T-helper 9 cell (primary cell): Measurements from ENCODE around the gene L3MBTL4.
"Not testable (repeated sequence)": the region's sequence is repeated elsewhere in the genome, so short reads cannot be mapped to it uniquely, and the experiment has no call there.

Source experiments
- DNase-seq: peaks from one replicate; pipeline ENCODE4 v3.0.0-alpha.2; 2020

Gene L3MBTL4

GRCh38 chr18:6086731-6087130, 328.0 kb downstream of the L3MBTL4 start:
- no peak for DNase-seq

GRCh38 chr18:6079406-6079805, 335.3 kb downstream of the L3MBTL4 start:
- no peak for DNase-seq

GRCh38 chr18:6078877-6079276, 335.8 kb downstream of the L3MBTL4 start:
- DNase-seq = no peak

GRCh38 chr18:6072423-6072822, 342.3 kb downstream of the L3MBTL4 start:
- DNase-seq = not testable (repeated sequence)

- no peak for DNase-seq
These were observed 345.2 kb downstream of the L3MBTL4 start for GRCh38 chr18:6069539-6069938.

- DNase-seq = no peak
These were observed 345.6 kb downstream of the L3MBTL4 start for GRCh38 chr18:6069103-6069502.

- no peak for DNase-seq
These were observed 354.6 kb downstream of the L3MBTL4 start for GRCh38 chr18:6060149-6060548.

- no peak for DNase-seq
These were observed 355.2 kb downstream of the L3MBTL4 start for GRCh38 chr18:6059551-6059950.

- no peak for DNase-seq
These were observed 355.8 kb downstream of the L3MBTL4 start for GRCh38 chr18:6058941-6059340.

GRCh38 chr18:6057604-6058003, 357.1 kb downstream of the L3MBTL4 start:
- no peak for DNase-seq

GRCh38 chr18:6056171-6056910, 358.4 kb downstream of the L3MBTL4 start:
- no peak for DNase-seq

GRCh38 chr18:6055711-6056110, 359.0 kb downstream of the L3MBTL4 start:
- DNase-seq = no peak

GRCh38 chr18:6054256-6054842, 360.4 kb downstream of the L3MBTL4 start:
- no peak for DNase-seq

- no peak for DNase-seq
These were observed 362.2 kb downstream of the L3MBTL4 start for GRCh38 chr18:6052449-6052913.

- DNase-seq = not testable (repeated sequence)
These were observed 367.1 kb downstream of the L3MBTL4 start for GRCh38 chr18:6047596-6047995.

- DNase-seq = no peak
These were observed 369.9 kb downstream of the L3MBTL4 start for GRCh38 chr18:6044773-6045172.

- DNase-seq = no peak
These were observed 370.4 kb downstream of the L3MBTL4 start for GRCh38 chr18:6044319-6044718.

GRCh38 chr18:6039055-6039454, 375.7 kb downstream of the L3MBTL4 start:
- DNase-seq = no peak

GRCh38 chr18:6031442-6031841, 383.3 kb downstream of the L3MBTL4 start:
- no peak for DNase-seq

GRCh38 chr18:6031002-6031401, 383.7 kb downstream of the L3MBTL4 start:
- no peak for DNase-seq

- no peak for DNase-seq
These were observed 389.9 kb downstream of the L3MBTL4 start for GRCh38 chr18:6024745-6025248.

GRCh38 chr18:6023551-6023950, 391.2 kb downstream of the L3MBTL4 start:
- no peak for DNase-seq

- DNase-seq = no peak
These were observed 391.9 kb downstream of the L3MBTL4 start for GRCh38 chr18:6022845-6023244.

- no peak for DNase-seq
These were observed 392.7 kb downstream of the L3MBTL4 start for GRCh38 chr18:6022074-6022444.
